Mucosa of rectum (tissue), 2 donors: ENCODE measurements around the gene ZNF813.

Experiments
- H3K27ac ChIP-seq, 2 donors: one replicate each; pipeline ENCODE4 v1.7.0; 2013; ENCODE audit warnings: inconsistent platforms in 2 of 2, low read depth in 2 of 2, low read length in 2 of 2
- H3K27me3 ChIP-seq, 2 donors: one replicate each; pipeline ENCODE4 v1.7.0; 2013; ENCODE audit warnings: low read length in 2 of 2; ENCODE audit not compliant: control insufficient read depth in 2 of 2, insufficient read depth in 2 of 2
- H3K36me3 ChIP-seq, 2 donors: one replicate each; pipeline ENCODE4 v1.7.0; 2013; ENCODE audit warnings: low read length in 2 of 2; ENCODE audit not compliant: control insufficient read depth in 2 of 2, insufficient read depth in 2 of 2
- H3K4me1 ChIP-seq, 2 donors: one replicate each; pipeline ENCODE4 v1.7.0; 2013; ENCODE audit warnings: low read length in 2 of 2, mild to moderate bottlenecking in 1 of 2; ENCODE audit not compliant: control insufficient read depth in 2 of 2, insufficient read depth in 2 of 2
- H3K4me3 ChIP-seq, 2 donors: one replicate each; pipeline ENCODE4 v1.7.0; 2013; ENCODE audit warnings: low read length in 2 of 2
- H3K9ac ChIP-seq, 2 donors: one replicate each; pipeline ENCODE4 v1.7.0; 2013; ENCODE audit warnings: low read length in 2 of 2, low read depth in 1 of 2, mild to moderate bottlenecking in 1 of 2
- H3K9me3 ChIP-seq, 2 donors: one replicate each; pipeline ENCODE4 v1.7.0; 2013; ENCODE audit warnings: low read length in 2 of 2; ENCODE audit not compliant: control insufficient read depth in 2 of 2
- donor health status: healthy.
- donor health status: Normal muscosa, but diverticular disease.

Gene ZNF813

GRCh38 chr19:53519446-53519845 is 51.9 kb downstream of the ZNF813 start:
- Histone ChIP-seq H3K36me3 (no peaks in the 10 kb centered on the region), H3K9ac (no peak overlapping the region)

GRCh38 chr19:53520163-53520546 is 52.6 kb downstream of the ZNF813 start:
- peaks cover 10% of the 10 kb centered on the region in 2 donors for H3K4me1 ChIP-seq

More at GRCh38 chr19:53519446-53519845, 51.9 kb downstream of the ZNF813 start:
- H3K27ac ChIP-seq: no peak overlapping the region
- H3K27me3 ChIP-seq: no peaks in the 10 kb centered on the region
- peaks cover 0 to 6% of the 10 kb centered on the region in 2 donors for H3K9me3 ChIP-seq
- H3K4me3 ChIP-seq: no peak overlapping the region
- H3K4me1 ChIP-seq: peaks cover 10% of the 10 kb centered on the region in 2 donors

GRCh38 chr19:53520547-53521372 is 53.2 kb downstream of the ZNF813 start:
- Histone ChIP-seq H3K9ac (peak overlapping the region in 1 of 2 donors; percentile 32), H3K27ac (peak overlapping the region; percentile 72 to 81)

More at GRCh38 chr19:53520163-53520546, 52.6 kb downstream of the ZNF813 start:
- Histone ChIP-seq H3K4me3 (peak overlapping the region; percentile 73 to 85), H3K9me3 (peaks cover 0 to 6% of the 10 kb centered on the region in 2 donors), H3K36me3 (no peaks in the 10 kb centered on the region), H3K27ac (peak overlapping the region; percentile 72 to 81), H3K27me3 (no peaks in the 10 kb centered on the region), H3K9ac (peak overlapping the region in 1 of 2 donors; percentile 32)

GRCh38 chr19:53521373-53522202 is 54.1 kb downstream of the ZNF813 start:
- H3K27me3 ChIP-seq: no peaks in the 10 kb centered on the region
- H3K9ac ChIP-seq: no peak overlapping the region

More at GRCh38 chr19:53520547-53521372, 53.2 kb downstream of the ZNF813 start:
- Histone ChIP-seq H3K27me3 (no peaks in the 10 kb centered on the region), H3K36me3 (no peaks in the 10 kb centered on the region), H3K9me3 (peaks cover 0 to 6% of the 10 kb centered on the region in 2 donors), H3K4me3 (peak overlapping the region; percentile 73 to 85), H3K4me1 (peaks cover 10% of the 10 kb centered on the region in 2 donors)

GRCh38 chr19:53525922-53526321 is 58.4 kb downstream of the ZNF813 start:
- Histone ChIP-seq H3K27me3 (no peaks in the 10 kb centered on the region), H3K27ac (no peak overlapping the region), H3K9me3 (peaks cover 2 to 3% of the 10 kb centered on the region in 2 donors), H3K4me1 (peaks cover 7 to 8% of the 10 kb centered on the region in 2 donors), H3K4me3 (no peak overlapping the region), H3K36me3 (no peaks in the 10 kb centered on the region), H3K9ac (no peak overlapping the region)

More at GRCh38 chr19:53521373-53522202, 54.1 kb downstream of the ZNF813 start:
- Histone ChIP-seq H3K27ac (peak overlapping the region in 1 of 2 donors; percentile 81), H3K4me1 (peaks cover 10% of the 10 kb centered on the region in 2 donors), H3K36me3 (no peaks in the 10 kb centered on the region), H3K9me3 (peaks cover 0 to 8% of the 10 kb centered on the region in 2 donors), H3K4me3 (peak overlapping the region; percentile 73 to 85)

GRCh38 chr19:53530622-53531021 is 63.1 kb downstream of the ZNF813 start:
- Histone ChIP-seq H3K4me3 (no peak overlapping the region), H3K4me1 (no peaks in the 10 kb centered on the region), H3K9ac (no peak overlapping the region), H3K27me3 (no peaks in the 10 kb centered on the region), H3K27ac (no peak overlapping the region), H3K36me3 (no peaks in the 10 kb centered on the region), H3K9me3 (peaks cover 2 to 3% of the 10 kb centered on the region in 2 donors)

- Histone ChIP-seq H3K27ac (no peak overlapping the region), H3K4me3 (no peak overlapping the region), H3K9me3 (peaks cover 0 to 3% of the 10 kb centered on the region in 2 donors), H3K27me3 (no peaks in the 10 kb centered on the region), H3K4me1 (no peaks in the 10 kb centered on the region), H3K36me3 (no peaks in the 10 kb centered on the region), H3K9ac (no peak overlapping the region)
Observed at GRCh38 chr19:53531457-53531856, 63.9 kb downstream of the ZNF813 start.

GRCh38 chr19:53532362-53532761 is 64.8 kb downstream of the ZNF813 start:
- Histone ChIP-seq H3K27ac (no peak overlapping the region), H3K9me3 (no peaks in the 10 kb centered on the region), H3K4me1 (no peaks in the 10 kb centered on the region), H3K4me3 (no peak overlapping the region), H3K9ac (no peak overlapping the region), H3K27me3 (no peaks in the 10 kb centered on the region), H3K36me3 (no peaks in the 10 kb centered on the region)

GRCh38 chr19:53536225-53536548 is 68.7 kb downstream of the ZNF813 start:
- H3K27me3 ChIP-seq: no peaks in the 10 kb centered on the region
- H3K27ac ChIP-seq: no peak overlapping the region
- no peaks in the 10 kb centered on the region for H3K36me3 ChIP-seq
- H3K4me3 ChIP-seq: no peak overlapping the region
- H3K9me3 ChIP-seq: no peaks in the 10 kb centered on the region
- no peak overlapping the region for H3K9ac ChIP-seq
- H3K4me1 ChIP-seq: no peaks in the 10 kb centered on the region

- H3K9ac ChIP-seq: peak overlapping the region; percentile 0 to 66
- H3K27me3 ChIP-seq: no peaks in the 10 kb centered on the region
- peak overlapping the region; percentile 82 to 94 for H3K4me3 ChIP-seq
- H3K9me3 ChIP-seq: no peaks in the 10 kb centered on the region
- H3K36me3 ChIP-seq: no peaks in the 10 kb centered on the region
- H3K27ac ChIP-seq: peak overlapping the region; percentile 52 to 82
- no peaks in the 10 kb centered on the region for H3K4me1 ChIP-seq
Observed at GRCh38 chr19:53537121-53537520, 69.6 kb downstream of the ZNF813 start.
